DND-41 (cell line): ENCODE data around the gene SLC25A5.
A peak's percentile ranks its signal among the peaks of the same experiment; 100 is the strongest.

Source experiments
- ATAC-seq: fragments of 200-7000 bp; cut with Tn5 transposase; 3 replicates; pipeline ENCODE4 v1.9.1; 2021; ENCODE audit warnings: low read depth; ENCODE audit not compliant: insufficient read depth
- DNase-seq: peaks from one replicate; pipeline ENCODE4 v3.0.0-alpha.2; 2020
- H2AFZ ChIP-seq: 2 replicates; pipeline ENCODE4 v1.6.0; 2012; ENCODE audit warnings: low read depth, low read length
- H3K27ac ChIP-seq: 2 replicates; pipeline ENCODE4 v1.5.1; 2012; ENCODE audit warnings: low read length, inconsistent platforms
- H3K27me3 ChIP-seq: fragments of 200-600 bp; sonication (generic); 2 replicates; pipeline ENCODE4 v1.6.0; 2012; ENCODE audit warnings: low read length, mild to moderate bottlenecking, inconsistent platforms; ENCODE audit not compliant: insufficient read depth, poor library complexity
- H3K36me3 ChIP-seq: 2 replicates; pipeline ENCODE4 v1.5.1; 2012; ENCODE audit warnings: low read length, inconsistent platforms; ENCODE audit not compliant: insufficient read depth
- H3K4me1 ChIP-seq: 2 replicates; pipeline ENCODE4 v1.5.1; 2012; ENCODE audit warnings: mild to moderate bottlenecking, low read length; ENCODE audit not compliant: insufficient read depth
- H3K4me2 ChIP-seq: 2 replicates; pipeline ENCODE4 v1.6.0; 2012; ENCODE audit warnings: mild to moderate bottlenecking, moderate library complexity, low read length, inconsistent platforms; ENCODE audit not compliant: insufficient read depth
- H3K4me3 ChIP-seq, 2 experiments: fragments of 200-600 bp in 1 of 2; shearing (Covaris generic) in 1 of 2; 2 replicates each; pipeline ENCODE4 v1.5.1; 2012 to 2016; ENCODE audit warnings: inconsistent platforms in 2 of 2, low read length in 2 of 2, mild to moderate bottlenecking in 2 of 2, low read depth in 1 of 2, moderate library complexity in 1 of 2
- H3K79me2 ChIP-seq: 2 replicates; pipeline ENCODE4 v1.6.0; 2012; ENCODE audit warnings: low read length, inconsistent platforms; ENCODE audit not compliant: insufficient read depth
- H3K9ac ChIP-seq: 2 replicates; pipeline ENCODE4 v1.6.0; 2012; ENCODE audit warnings: low read depth, mild to moderate bottlenecking, inconsistent platforms, low read length, moderate library complexity
- H3K9me3 ChIP-seq: 2 replicates; pipeline ENCODE4 v1.5.1; 2012; ENCODE audit warnings: low read length, moderate library complexity, mild to moderate bottlenecking, inconsistent platforms; ENCODE audit not compliant: insufficient read depth, severe bottlenecking
- H4K20me1 ChIP-seq: 2 replicates; pipeline ENCODE4 v1.6.0; 2012; ENCODE audit warnings: low read length; ENCODE audit not compliant: insufficient read depth
- CTCF ChIP-seq: IDR thresholded peaks from 2 replicates; pipeline ENCODE4 v1.5.1; 2012; ENCODE audit warnings: borderline replicate concordance, low read length, moderate library complexity, mild to moderate bottlenecking; ENCODE audit not compliant: poor library complexity, severe bottlenecking; ENCODE audit errors: extremely low read depth
- EZH2 ChIP-seq: IDR thresholded peaks from 3 replicates; pipeline ENCODE4 v1.6.1; 2012; ENCODE audit warnings: borderline replicate concordance, low read depth, mild to moderate bottlenecking, moderate library complexity, low read length, inconsistent platforms; ENCODE audit not compliant: severe bottlenecking

Gene SLC25A5

GRCh38 chrX:119467842-119468550, at the start of gene SLC25A5:
TSS of gene SLC25A5 (plus strand) at chrX:119468444. CDS start at chrX:119468516, 72 bp downstream.
- Histone ChIP-seq H3K27me3 (no peaks in the 10 kb centered on the region), H3K4me1 (peaks cover 15% of the 10 kb centered on the region), H2AFZ (peak within 1 kb of the TSS; percentile 91), H3K9ac (peak within 1 kb of the TSS; percentile 88), H4K20me1 (peaks cover 18% of the 10 kb centered on the region), H3K27ac (peak within 1 kb of the TSS; percentile 99), H3K4me2 (peak within 1 kb of the TSS; percentile 97), H3K4me3 (peak within 1 kb of the TSS; percentile 91 to 97), H3K36me3 (peaks cover 25% of the 10 kb centered on the region), H3K79me2 (peaks cover 18% of the 10 kb centered on the region), H3K9me3 (no peaks in the 10 kb centered on the region)
- DNase-seq (peak; percentile 88), ATAC-seq (peak; percentile 89)
- TF ChIP-seq EZH2 (no peak), CTCF (no peak)

- H3K9me3 ChIP-seq = no peaks in the 10 kb centered on the region
- TF ChIP-seq CTCF (no peak), EZH2 (no peak)
- H3K4me1 ChIP-seq = no peaks in the 10 kb centered on the region
- H3K9ac ChIP-seq = no peak overlapping the region
- H3K4me2 ChIP-seq = no peak overlapping the region
- no peak overlapping the region for H3K4me3 ChIP-seq
- no peaks in the 10 kb centered on the region for H3K27me3 ChIP-seq
- DNase-seq (no peak), ATAC-seq (no peak)
- no peaks in the 10 kb centered on the region for H3K79me2 ChIP-seq
- H2AFZ ChIP-seq = no peak overlapping the region
- H4K20me1 ChIP-seq = no peaks in the 10 kb centered on the region
- no peaks in the 10 kb centered on the region for H3K36me3 ChIP-seq
- H3K27ac ChIP-seq = no peak overlapping the region
Observed at GRCh38 chrX:119419146-119419545, 49.1 kb upstream of the SLC25A5 start.

DNA sequence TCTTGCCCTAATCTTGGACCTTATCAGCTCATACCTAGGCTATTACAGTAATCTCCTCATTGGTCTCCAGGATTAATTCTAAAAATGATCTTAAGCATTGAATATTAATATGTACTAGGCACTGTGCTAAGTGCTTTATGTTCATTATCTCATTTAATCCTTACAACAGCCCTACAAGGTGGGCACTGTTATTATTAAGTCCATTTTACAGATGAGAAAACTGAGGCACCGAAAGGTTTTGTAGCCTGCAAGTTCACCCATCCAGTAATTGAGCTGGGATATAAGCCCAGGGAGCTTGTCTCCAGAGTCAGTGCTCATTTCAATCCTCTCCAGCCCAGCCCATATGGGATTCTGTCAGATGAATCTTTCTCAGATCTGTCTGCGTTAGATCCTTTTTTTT, 48.3 kb upstream of the SLC25A5 start:
- Histone ChIP-seq H3K27me3 (no peaks in the 10 kb centered on the region), H3K79me2 (no peaks in the 10 kb centered on the region), H3K4me3 (no peak overlapping the region), H2AFZ (no peak overlapping the region), H3K36me3 (no peaks in the 10 kb centered on the region), H3K9me3 (no peaks in the 10 kb centered on the region), H3K27ac (no peak overlapping the region), H4K20me1 (no peaks in the 10 kb centered on the region), H3K4me1 (no peaks in the 10 kb centered on the region), H3K9ac (no peak overlapping the region), H3K4me2 (no peak overlapping the region)
- TF ChIP-seq CTCF = no peak
- no peak for TF ChIP-seq EZH2
- no peak for DNase-seq
- no peak for ATAC-seq
